Measurements from ENCODE around the gene AP1M2. TPM values are rescaled to one million over a fixed set of nuclear protein-coding genes. Genes with fewer than 3 reads are reported as not detected.
"Not testable (repeated sequence)": the region's sequence is repeated elsewhere in the genome, so short reads cannot be mapped to it uniquely, and the experiment has no call there.

AP1M2 gene
- total RNA-seq, 2 donors from 2014 or later: 149 to 172 TPM

DNA sequence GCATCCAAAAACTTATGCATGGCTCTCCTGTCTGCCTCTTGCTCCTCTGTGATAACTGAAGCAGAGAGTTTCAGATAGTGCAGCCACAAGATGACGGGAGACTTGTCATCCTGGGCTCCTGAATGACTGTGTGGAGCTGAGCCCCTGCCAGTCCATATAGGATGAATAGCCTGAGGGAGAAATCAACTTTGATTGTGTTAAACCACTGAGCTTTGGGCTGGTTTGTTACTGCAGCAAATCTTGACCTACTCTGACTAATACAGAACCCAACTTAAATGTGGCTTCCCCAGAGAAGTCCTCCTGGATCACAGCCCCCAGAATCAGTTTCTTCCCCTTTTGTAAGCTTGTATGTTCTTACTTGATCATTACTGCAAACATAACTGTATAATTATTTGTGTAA, 54.7 kb downstream of the AP1M2 start:
- Histone ChIP-seq H3K27me3 (no peaks in the 10 kb centered on the region), H3K9ac (ENCODE audit: low read depth in 2 of 2, low read length in 2 of 2) (no peak overlapping the region), H3K27ac (no peak overlapping the region), H3K36me3 (no peaks in the 10 kb centered on the region), H3K9me3 (no peaks in the 10 kb centered on the region), H3K4me3 (no peak overlapping the region), H3K4me1 (no peaks in the 10 kb centered on the region)
- no peak for DNase-seq
- intact Hi-C loops (cut with DNase I): no loop called here
- TF ChIP-seq CTCF (IDR thresholded peaks at IDR 0.05): no peak

DNA sequence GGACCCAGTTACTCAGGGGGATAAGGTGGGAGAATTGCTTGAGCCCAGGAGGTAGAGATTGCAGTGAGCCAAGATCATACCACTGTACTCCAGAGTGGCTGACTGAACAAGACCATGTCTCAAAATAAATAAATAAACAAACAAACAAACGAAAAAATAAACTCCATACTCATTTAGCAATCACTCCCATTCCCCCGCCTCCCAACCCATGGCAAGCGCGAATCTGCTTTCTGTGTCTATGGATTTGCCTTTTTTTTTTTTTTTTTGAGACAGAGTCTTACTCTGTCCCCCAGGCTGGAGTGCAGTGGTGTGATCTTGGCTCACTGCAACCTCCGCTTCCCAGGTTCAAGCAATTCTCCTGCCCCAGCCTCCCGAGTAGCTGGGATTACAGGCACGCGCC, 60.2 kb downstream of the AP1M2 start:
- H3K4me3 ChIP-seq; H3K36me3 ChIP-seq; H3K9me3 ChIP-seq; DNase-seq; intact Hi-C loops (cut with DNase I); H3K9ac ChIP-seq (ENCODE audit: low read depth in 2 of 2, low read length in 2 of 2); H3K4me1 ChIP-seq; H3K27ac ChIP-seq; H3K27me3 ChIP-seq: not testable (repeated sequence)

GRCh38 chr19:10525636-10526035, 61.5 kb downstream of the AP1M2 start:
- Histone ChIP-seq H3K36me3 (no peaks in the 10 kb centered on the region), H3K27me3 (no peaks in the 10 kb centered on the region), H3K9me3 (no peaks in the 10 kb centered on the region), H3K27ac (no peak overlapping the region), H3K4me3 (no peak overlapping the region), H3K9ac (ENCODE audit: low read depth in 2 of 2, low read length in 2 of 2) (no peak overlapping the region), H3K4me1 (no peaks in the 10 kb centered on the region)
- no peak for DNase-seq
- no peak for TF ChIP-seq CTCF (IDR thresholded peaks at IDR 0.05)
- intact Hi-C loops (cut with DNase I): no loop called here

- no peak overlapping the region for H3K9ac ChIP-seq (ENCODE audit: low read depth in 2 of 2, low read length in 2 of 2)
- intact Hi-C loops (cut with DNase I): no loop called here
- H3K4me1 ChIP-seq: no peaks in the 10 kb centered on the region
- TF ChIP-seq CTCF (IDR thresholded peaks at IDR 0.05): no peak
- no peak overlapping the region for H3K27ac ChIP-seq
- no peaks in the 10 kb centered on the region for H3K36me3 ChIP-seq
- peaks cover 21% of the 10 kb centered on the region for H3K27me3 ChIP-seq
- H3K9me3 ChIP-seq: no peaks in the 10 kb centered on the region
- no peak for DNase-seq
- no peak overlapping the region for H3K4me3 ChIP-seq
Observed at GRCh38 chr19:10523135-10523636, 63.9 kb downstream of the AP1M2 start.

Small RNA genes within 50 kb of the gene (microRNA-seq; reads per million reads assigned to microRNA genes)
- not detected for gene MIR1238

Other genes with a start within 250 kb of the AP1M2 start
- gene ICAM3, start 247.7 kb downstream of the AP1M2 start, total RNA-seq: 10 to 100 TPM; 27.2 to 31.8 TPM
- gene TYK2, start 206.7 kb downstream of the AP1M2 start, total RNA-seq: 100 to 1,000 TPM in 1 of 2 donors, 10 to 100 TPM in 1; 76.3 to 148 TPM
- gene CDC37, start 183.8 kb downstream of the AP1M2 start, total RNA-seq: 100 to 1,000 TPM; 128 to 286 TPM
- 10 to 100 TPM in 1 of 2 donors, 1 to 10 TPM in 1; 8.6 to 13.8 TPM for gene PDE4A, start 166.8 kb downstream of the AP1M2 start, total RNA-seq
- gene KEAP1, start 84.0 kb downstream of the AP1M2 start, total RNA-seq: 10 to 100 TPM; 53.2 to 87.3 TPM
- not detected for gene S1PR5, start 69.9 kb downstream of the AP1M2 start, total RNA-seq
- 10 to 100 TPM; 69.0 to 89.9 TPM for gene ATG4D, start 43.4 kb downstream of the AP1M2 start, total RNA-seq
- gene KRI1, start 21.3 kb downstream of the AP1M2 start, total RNA-seq: 10 to 100 TPM; 11.0 to 27.2 TPM
- 10 to 100 TPM; 11.1 to 13.4 TPM for gene CDKN2D, start 18.3 kb downstream of the AP1M2 start, total RNA-seq
- gene SLC44A2, start 38.2 kb upstream of the AP1M2 start, total RNA-seq: 100 to 1,000 TPM in 1 of 2 donors, 10 to 100 TPM in 1; 87.1 to 137 TPM
- 100 to 1,000 TPM; 143 to 271 TPM for gene ILF3, start 67.0 kb upstream of the AP1M2 start, total RNA-seq
- 10 to 100 TPM; 74.9 to 94.1 TPM for gene QTRT1, start 114.1 kb upstream of the AP1M2 start, total RNA-seq
- gene DNM2, start 130.8 kb upstream of the AP1M2 start, total RNA-seq: 100 to 1,000 TPM; 450 to 461 TPM
- 10 to 100 TPM; 21.2 to 22.5 TPM for gene TMED1, start 248.9 kb upstream of the AP1M2 start, total RNA-seq